Suprapubic skin (tissue), 3 donors: ENCODE results near the gene TTLL1.

Experiments used
- CTCF ChIP-seq, 2 donors: fragments of 200-600 bp in 1 of 2; fragments of 450-650 bp in 1 of 2; sonication (generic) in 1 of 2; IDR thresholded peaks; one replicate each; pipeline ENCODE4 v1.5.1; 2016 to 2019; ENCODE audit warnings: antibody characterized with exemption in 2 of 2, mild to moderate bottlenecking in 1 of 2, moderate library complexity in 1 of 2
- POLR2A ChIP-seq, 2 donors: fragments of 450-650 bp; IDR thresholded peaks; one replicate each; pipeline ENCODE4 v1.6.1; 2017; ENCODE audit warnings: antibody characterized with exemption in 2 of 2, mild to moderate bottlenecking in 2 of 2, moderate library complexity in 2 of 2

GRCh38 chr22:43014869-43015676 is 74.1 kb downstream of the TTLL1 start, which contains the start of gene PACSIN2:
- TF ChIP-seq CTCF (IDR thresholded peaks at IDR 0.05) = no peak
- peak; percentile 73 to 97 for TF ChIP-seq POLR2A (IDR thresholded peaks at IDR 0.05)
